GM12878 (cell line): ENCODE results near the gene BCAS3. TPM values are rescaled to one million over a fixed set of nuclear protein-coding genes. Genes with fewer than 3 reads are reported as not detected.

Source experiments
- ATAC-seq: fragments of 200-7000 bp; cut with Tn5 transposase; 3 replicates; pipeline ENCODE4 v1.9.1; 2020; ENCODE audit warnings: mild to moderate bottlenecking, moderate library complexity
- BruUV-seq: library from RNA; stranded (reverse); fragments of 400-500 nt; replicated peaks from 2 replicates; lab custom pipeline; 2021; lab: Mats Ljungman, UMichigan
- CTCF ChIA-PET: fragments of 300-600 bp; sonication (Branson Sonifier 250); formaldehyde crosslinking; extraction: SDS; loops from one replicate; lab custom pipeline; 2021; ENCODE audit warnings: inconsistent platforms; lab: Yijun Ruan, JAX
- POLR2A ChIA-PET: fragments of 350-600 bp; formaldehyde crosslinking; extraction: SDS; loops from one replicate; lab custom pipeline; 2021; ENCODE audit warnings: inconsistent platforms; lab: Charles Lee
- RAD21 ChIA-PET: fragments of 300-600 bp; sonication (Branson Sonifier 250); formaldehyde crosslinking; loops from one replicate; lab custom pipeline; 2023; ENCODE audit warnings: antibody characterized with exemption; ENCODE audit not compliant: unreplicated experiment; lab: Charles Lee
- SMC1A ChIA-PET: fragments of 300-600 bp; sonication (Branson Sonifier 250); formaldehyde crosslinking; loops from one replicate; lab custom pipeline; 2023; ENCODE audit not compliant: unreplicated experiment, uncharacterized antibody; lab: Charles Lee
- DNase-seq: peaks from one replicate; pipeline ENCODE4 v3.0.0-alpha.2; 2011; ENCODE audit warnings: low read depth, low spot score
- FAIRE-seq: peaks from 3 replicates; lab custom pipeline; 2011; peaks lifted over from hg19 to GRCh38; lab: Jason Lieb, UNC
- H2AFZ ChIP-seq: 2 replicates; pipeline ENCODE4 v1.6.0; 2011; ENCODE audit warnings: low read depth, low read length, control low read depth; ENCODE audit not compliant: control insufficient read depth
- H3K27ac ChIP-seq: 2 replicates; pipeline ENCODE4 v1.5.1; 2011; ENCODE audit warnings: control low read depth; ENCODE audit not compliant: control insufficient read depth, insufficient read depth
- H3K27me3 ChIP-seq, 2 experiments: replicated peaks in 1 of 2; 2 replicates each; pipeline versions ENCODE4 v1.6.0 to v1.6.1; 2011; ENCODE audit warnings: low read length in 1 of 2; ENCODE audit not compliant: control insufficient read depth in 2 of 2, insufficient read depth in 2 of 2
- H3K36me3 ChIP-seq, 2 experiments: 2 replicates each; pipeline ENCODE4 v1.5.1; 2011; ENCODE audit warnings: low read length in 1 of 2; ENCODE audit not compliant: control insufficient read depth in 2 of 2, insufficient read depth in 2 of 2
- H3K4me1 ChIP-seq: 2 replicates; pipeline ENCODE4 v1.6.1; 2011; ENCODE audit warnings: mild to moderate bottlenecking, low read length, moderate library complexity, mixed read lengths; ENCODE audit not compliant: control insufficient read depth, insufficient read depth
- H3K4me2 ChIP-seq: 2 replicates; pipeline ENCODE4 v1.6.0; 2011; ENCODE audit warnings: control low read depth; ENCODE audit not compliant: control insufficient read depth, insufficient read depth
- H3K4me3 ChIP-seq: fragments of 200-600 bp; sonication (generic); 2 replicates; pipeline ENCODE4 v1.5.1; 2016
- H3K79me2 ChIP-seq: 2 replicates; pipeline ENCODE4 v1.6.0; 2011; ENCODE audit warnings: low read length; ENCODE audit not compliant: control insufficient read depth, insufficient read depth
- H3K9ac ChIP-seq: 2 replicates; pipeline ENCODE4 v1.8.0; 2011; ENCODE audit warnings: low read length, control low read depth, mixed read lengths; ENCODE audit not compliant: control insufficient read depth, insufficient read depth
- H3K9me3 ChIP-seq: replicated peaks from 3 replicates; pipeline ENCODE4 v1.5.1; 2011; ENCODE audit warnings: mild to moderate bottlenecking, low read length; ENCODE audit not compliant: control insufficient read depth, insufficient read depth
- H4K20me1 ChIP-seq: 2 replicates; pipeline ENCODE4 v1.6.0; 2011; ENCODE audit not compliant: control insufficient read depth, insufficient read depth
- MXI1 ChIP-seq: fragments of 150-350 bp; IDR thresholded peaks from 2 replicates; pipeline ENCODE4 v1.6.1; 2011; ENCODE audit warnings: low read depth, mild to moderate bottlenecking, inconsistent platforms, low read length, improper control_type of control experiment
- RAD21 ChIP-seq: IDR thresholded peaks from 2 replicates; pipeline ENCODE4 v1.6.1; 2011; ENCODE audit warnings: mild to moderate bottlenecking, low read depth, low read length, moderate library complexity; ENCODE audit not compliant: insufficient read depth
- TCF3 ChIP-seq: IDR thresholded peaks from 2 replicates; pipeline ENCODE4 v1.6.1; 2012; ENCODE audit warnings: low read depth, mild to moderate bottlenecking, low read length, borderline replicate concordance; ENCODE audit not compliant: insufficient read depth
- ZNF207 ChIP-seq: fragments of 450-650 bp; IDR thresholded peaks from 2 replicates; pipeline ENCODE4 v1.6.1; 2014; ENCODE audit warnings: antibody characterized with exemption, mild to moderate bottlenecking, borderline replicate concordance
- WGBS: methylation state at CpG from one replicate; pipeline ENCODE4 v1.1.6; 2016; ENCODE audit warnings: low lambda C conversion rate; ENCODE audit not compliant: insufficient replicate concordance, insufficient coverage; ENCODE audit errors: missing lambda C conversion rate; 5-methylcytosine and 5-hydroxymethylcytosine counted together
- in situ Hi-C: fragments of 300-500 bp; cut with MboI; formaldehyde crosslinking; loops from 9 replicates; pipeline ENCODE4 v1.14.3; 2018; ENCODE audit warnings: mixed read lengths
- intact Hi-C: fragments of 100-400 bp; cut with micrococcal nuclease; formaldehyde crosslinking; loops from one replicate; pipeline ENCODE4 v1.14.2; 2022; ENCODE audit not compliant: unreplicated experiment
- polyA plus RNA-seq, 11 experiments: library from polyadenylated mRNA; depleted of rRNA in 4 of 11; unstranded in 6 of 11; stranded (reverse) in 5 of 11; fragments of >200 nt; fragmentation: Nextera tagmentation in 4 of 11; fragmentation: Illumina TruSeq in 1 of 11; extraction: Ambion mirVana in 4 of 11; extraction: Trizol in 1 of 11; gene quantifications; 1 replicate in 1 of 11; 2 replicates in 10 of 11; pipeline versions ENCODE4 v1.2.1 to v1.2.3, GENCODE V29; 2011 to 2016; ENCODE audit warnings: inconsistent platforms in 2 of 11, missing spikeins in 2 of 11, low read depth in 1 of 11
- total RNA-seq, 4 experiments: library from RNA; depleted of rRNA in 3 of 4; stranded (reverse); fragments of >200 nt in 3 of 4; fragmentation: Illumina TruSeq in 1 of 4; extraction: Trizol in 1 of 4; gene quantifications; 2 replicates each; pipeline versions ENCODE4 v1.2.1 to v1.2.3, GENCODE V29; 2013 to 2021
- TF ChIP-seq, protein P1 (sequence below): fragments of 450-650 bp; formaldehyde crosslinking; IDR thresholded peaks from 2 replicates; pipeline ENCODE4 v1.5.0; 2022; ENCODE audit warnings: mild to moderate bottlenecking, missing genetic modification characterization

The BCAS3 gene
- total and polyA plus RNA-seq, 10 of the 15 experiments (the other 5 are each of a cell fraction or from before 2014, with no cell fraction given), result 2.1 to 11.0 (median 6.6) TPM

DNA sequence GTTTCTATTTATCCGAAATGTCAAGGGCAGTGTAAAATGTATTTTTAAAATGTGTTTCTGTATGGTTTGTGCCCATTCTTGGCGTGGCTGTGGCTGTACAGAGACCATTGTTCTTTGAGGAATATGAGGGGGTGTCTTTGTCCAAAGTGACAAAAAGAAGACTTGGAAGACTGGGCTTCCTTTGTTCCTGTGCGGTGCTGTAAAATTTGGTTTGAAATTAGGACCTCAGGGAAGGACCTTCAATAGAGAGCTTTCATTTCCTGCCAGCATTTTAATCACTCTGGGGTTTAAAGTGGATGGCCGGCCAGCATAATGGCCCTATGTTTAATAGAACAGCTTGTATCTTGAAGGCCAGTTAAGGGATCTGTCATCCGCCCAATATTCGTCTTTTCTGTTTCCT lies 531.9 kb downstream of the BCAS3 start:
- Histone ChIP-seq H4K20me1 (no peaks in the 10 kb centered on the region), H3K9me3 (no peaks in the 10 kb centered on the region), H3K79me2 (no peaks in the 10 kb centered on the region), H3K27ac (no peak overlapping the region), H3K4me1 (no peaks in the 10 kb centered on the region), H3K4me3 (no peak overlapping the region), H2AFZ (no peak overlapping the region), H3K4me2 (no peak overlapping the region), H3K9ac (no peak overlapping the region), H3K27me3 (no peaks in the 10 kb centered on the region), H3K36me3 (no peaks in the 10 kb centered on the region)
- DNase-seq (no peak), ATAC-seq (no peak), FAIRE-seq (no peak)
- intact Hi-C loops, result no loop called here
- ChIA-PET POLR2A (no interaction called here), CTCF (interaction anchor here (0.7 kb wide), 1 partner anchor 1941 kb away, joined by 3 read pairs; no protein-coding TSS in a partner anchor), RAD21 (no interaction called here), SMC1A (interaction anchor here (1.3 kb wide), 1 partner anchor 16 kb away, joined by 3 read pairs; no protein-coding TSS in a partner anchor)
- WGBS, result 57% methylated on average over 6 of the region's 6 CpGs
- in situ Hi-C loops, result no loop called here
- TF ChIP-seq MXI1, result no peak
- TF ChIP-seq ZNF207, result no peak
- TF ChIP-seq RAD21, result no peak
- no peak for TF ChIP-seq TCF3
- TF ChIP-seq, protein P1, sequence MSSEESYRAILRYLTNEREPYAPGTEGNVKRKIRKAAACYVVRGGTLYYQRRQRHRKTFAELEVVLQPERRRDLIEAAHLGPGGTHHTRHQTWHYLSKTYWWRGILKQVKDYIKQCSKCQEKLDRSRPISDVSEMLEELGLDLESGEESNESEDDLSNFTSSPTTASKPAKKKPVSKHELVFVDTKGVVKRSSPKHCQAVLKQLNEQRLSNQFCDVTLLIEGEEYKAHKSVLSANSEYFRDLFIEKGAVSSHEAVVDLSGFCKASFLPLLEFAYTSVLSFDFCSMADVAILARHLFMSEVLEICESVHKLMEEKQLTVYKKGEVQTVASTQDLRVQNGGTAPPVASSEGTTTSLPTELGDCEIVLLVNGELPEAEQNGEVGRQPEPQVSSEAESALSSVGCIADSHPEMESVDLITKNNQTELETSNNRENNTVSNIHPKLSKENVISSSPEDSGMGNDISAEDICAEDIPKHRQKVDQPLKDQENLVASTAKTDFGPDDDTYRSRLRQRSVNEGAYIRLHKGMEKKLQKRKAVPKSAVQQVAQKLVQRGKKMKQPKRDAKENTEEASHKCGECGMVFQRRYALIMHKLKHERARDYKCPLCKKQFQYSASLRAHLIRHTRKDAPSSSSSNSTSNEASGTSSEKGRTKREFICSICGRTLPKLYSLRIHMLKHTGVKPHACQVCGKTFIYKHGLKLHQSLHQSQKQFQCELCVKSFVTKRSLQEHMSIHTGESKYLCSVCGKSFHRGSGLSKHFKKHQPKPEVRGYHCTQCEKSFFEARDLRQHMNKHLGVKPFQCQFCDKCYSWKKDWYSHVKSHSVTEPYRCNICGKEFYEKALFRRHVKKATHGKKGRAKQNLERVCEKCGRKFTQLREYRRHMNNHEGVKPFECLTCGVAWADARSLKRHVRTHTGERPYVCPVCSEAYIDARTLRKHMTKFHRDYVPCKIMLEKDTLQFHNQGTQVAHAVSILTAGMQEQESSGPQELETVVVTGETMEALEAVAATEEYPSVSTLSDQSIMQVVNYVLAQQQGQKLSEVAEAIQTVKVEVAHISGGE (CRISPR knock-in tag), result no peak
- BruUV-seq, result no TSS peak
